Type B pancreatic cell (in vitro differentiated cells): Measurements from ENCODE around the gene RORC. TPM values are rescaled to one million over a fixed set of nuclear protein-coding genes. Genes with fewer than 3 reads are reported as not detected.

Source experiments
- DNase-seq: peaks from one replicate; pipeline ENCODE4 v3.0.0; 2021; ENCODE audit warnings: mixed read lengths; ENCODE audit not compliant: unreplicated experiment; ENCODE audit errors: extremely low spot score
- H3K27ac Mint-ChIP-seq: 2 replicates; pipeline ENCODE4 v1.8.0; 2021; ENCODE audit warnings: mild to moderate bottlenecking, mixed read lengths
- H3K27me3 Mint-ChIP-seq: 2 replicates; pipeline ENCODE4 v1.8.0; 2021; ENCODE audit warnings: mixed read lengths
- H3K36me3 Mint-ChIP-seq: 2 replicates; pipeline ENCODE4 v1.8.0; 2021; ENCODE audit warnings: mixed read lengths
- H3K4me1 Mint-ChIP-seq: one replicate; pipeline ENCODE4 v1.8.0; 2021; ENCODE audit warnings: mixed read lengths; ENCODE audit not compliant: unreplicated experiment
- H3K4me3 Mint-ChIP-seq: 2 replicates; pipeline ENCODE4 v1.8.0; 2021; ENCODE audit warnings: mild to moderate bottlenecking, mixed read lengths
- H3K9me3 Mint-ChIP-seq: 2 replicates; pipeline ENCODE4 v1.8.0; 2021; ENCODE audit warnings: mixed read lengths
- total RNA-seq: library from RNA; stranded (reverse); gene quantifications from 2 replicates; pipeline ENCODE4 v1.2.1, GENCODE V29; 2021; ENCODE audit warnings: low replicate concordance
- TF ChIP-seq, protein P1 (sequence below): fragments of 200-600 bp; sonication (generic); conservative IDR thresholded peaks from 2 replicates; pipeline ENCODE4 v1.5.0; 2021; ENCODE audit warnings: antibody characterized with exemption, mild to moderate bottlenecking

Gene RORC
- total RNA-seq, 1 donor from 2014 or later: not detected

GRCh38 chr1:151830055-151830454 is 1.5 kb downstream of the RORC start:
- TF ChIP-seq, protein P1, sequence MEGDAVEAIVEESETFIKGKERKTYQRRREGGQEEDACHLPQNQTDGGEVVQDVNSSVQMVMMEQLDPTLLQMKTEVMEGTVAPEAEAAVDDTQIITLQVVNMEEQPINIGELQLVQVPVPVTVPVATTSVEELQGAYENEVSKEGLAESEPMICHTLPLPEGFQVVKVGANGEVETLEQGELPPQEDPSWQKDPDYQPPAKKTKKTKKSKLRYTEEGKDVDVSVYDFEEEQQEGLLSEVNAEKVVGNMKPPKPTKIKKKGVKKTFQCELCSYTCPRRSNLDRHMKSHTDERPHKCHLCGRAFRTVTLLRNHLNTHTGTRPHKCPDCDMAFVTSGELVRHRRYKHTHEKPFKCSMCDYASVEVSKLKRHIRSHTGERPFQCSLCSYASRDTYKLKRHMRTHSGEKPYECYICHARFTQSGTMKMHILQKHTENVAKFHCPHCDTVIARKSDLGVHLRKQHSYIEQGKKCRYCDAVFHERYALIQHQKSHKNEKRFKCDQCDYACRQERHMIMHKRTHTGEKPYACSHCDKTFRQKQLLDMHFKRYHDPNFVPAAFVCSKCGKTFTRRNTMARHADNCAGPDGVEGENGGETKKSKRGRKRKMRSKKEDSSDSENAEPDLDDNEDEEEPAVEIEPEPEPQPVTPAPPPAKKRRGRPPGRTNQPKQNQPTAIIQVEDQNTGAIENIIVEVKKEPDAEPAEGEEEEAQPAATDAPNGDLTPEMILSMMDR: no peak
- H3K4me1 Mint-ChIP-seq: peaks cover 11% of the 10 kb centered on the region
- H3K27ac Mint-ChIP-seq: peak overlapping the region; percentile 3
- no peaks in the 10 kb centered on the region for H3K36me3 Mint-ChIP-seq
- H3K27me3 Mint-ChIP-seq: peaks cover 10% of the 10 kb centered on the region
- H3K4me3 Mint-ChIP-seq: no peak overlapping the region
- H3K9me3 Mint-ChIP-seq: no peaks in the 10 kb centered on the region
- DNase-seq: no peak

- peaks cover 11% of the 10 kb centered on the region for H3K4me1 Mint-ChIP-seq
- H3K9me3 Mint-ChIP-seq: no peaks in the 10 kb centered on the region
- H3K36me3 Mint-ChIP-seq: no peaks in the 10 kb centered on the region
- peak overlapping the region; percentile 3 for H3K27ac Mint-ChIP-seq
- TF ChIP-seq, protein P1: no peak
- DNase-seq: no peak
- H3K4me3 Mint-ChIP-seq: peak overlapping the region; percentile 24
- H3K27me3 Mint-ChIP-seq: peaks cover 13% of the 10 kb centered on the region
Observed at GRCh38 chr1:151829352-151830046, 2.1 kb downstream of the RORC start.

GRCh38 chr1:151828921-151829320 is 2.7 kb downstream of the RORC start:
- Mint-ChIP-seq H3K9me3 (no peaks in the 10 kb centered on the region), H3K27ac (peak overlapping the region; percentile 3), H3K36me3 (no peaks in the 10 kb centered on the region), H3K27me3 (peaks cover 17% of the 10 kb centered on the region), H3K4me1 (peaks cover 11% of the 10 kb centered on the region), H3K4me3 (no peak overlapping the region)
- DNase-seq: no peak
- TF ChIP-seq, protein P1: no peak

DNA sequence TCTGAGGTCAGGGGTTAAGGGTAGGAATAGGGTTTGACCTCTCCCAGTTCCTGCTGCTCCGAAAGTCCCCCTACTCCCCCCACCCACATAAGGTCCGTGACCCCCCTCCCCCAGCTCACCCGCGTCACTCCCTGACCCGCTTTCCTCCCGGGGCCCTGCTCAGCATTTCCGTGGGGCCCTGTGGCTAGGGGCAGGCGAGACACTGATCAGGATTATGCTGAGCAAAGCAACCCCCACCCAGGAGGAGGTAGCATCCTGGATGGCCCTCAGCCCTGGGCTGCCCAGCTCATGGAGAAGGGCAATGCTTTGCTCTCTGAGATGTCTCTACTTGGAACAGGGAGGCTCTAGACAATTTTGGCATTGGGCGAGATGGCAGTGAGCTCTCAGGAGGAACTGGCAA is 3.7 kb downstream of the RORC start:
- Mint-ChIP-seq H3K27ac (no peak overlapping the region), H3K9me3 (no peaks in the 10 kb centered on the region), H3K27me3 (peaks cover 24% of the 10 kb centered on the region), H3K36me3 (no peaks in the 10 kb centered on the region), H3K4me3 (no peak overlapping the region), H3K4me1 (peaks cover 11% of the 10 kb centered on the region)
- TF ChIP-seq, protein P1: no peak
- no peak for DNase-seq

DNA sequence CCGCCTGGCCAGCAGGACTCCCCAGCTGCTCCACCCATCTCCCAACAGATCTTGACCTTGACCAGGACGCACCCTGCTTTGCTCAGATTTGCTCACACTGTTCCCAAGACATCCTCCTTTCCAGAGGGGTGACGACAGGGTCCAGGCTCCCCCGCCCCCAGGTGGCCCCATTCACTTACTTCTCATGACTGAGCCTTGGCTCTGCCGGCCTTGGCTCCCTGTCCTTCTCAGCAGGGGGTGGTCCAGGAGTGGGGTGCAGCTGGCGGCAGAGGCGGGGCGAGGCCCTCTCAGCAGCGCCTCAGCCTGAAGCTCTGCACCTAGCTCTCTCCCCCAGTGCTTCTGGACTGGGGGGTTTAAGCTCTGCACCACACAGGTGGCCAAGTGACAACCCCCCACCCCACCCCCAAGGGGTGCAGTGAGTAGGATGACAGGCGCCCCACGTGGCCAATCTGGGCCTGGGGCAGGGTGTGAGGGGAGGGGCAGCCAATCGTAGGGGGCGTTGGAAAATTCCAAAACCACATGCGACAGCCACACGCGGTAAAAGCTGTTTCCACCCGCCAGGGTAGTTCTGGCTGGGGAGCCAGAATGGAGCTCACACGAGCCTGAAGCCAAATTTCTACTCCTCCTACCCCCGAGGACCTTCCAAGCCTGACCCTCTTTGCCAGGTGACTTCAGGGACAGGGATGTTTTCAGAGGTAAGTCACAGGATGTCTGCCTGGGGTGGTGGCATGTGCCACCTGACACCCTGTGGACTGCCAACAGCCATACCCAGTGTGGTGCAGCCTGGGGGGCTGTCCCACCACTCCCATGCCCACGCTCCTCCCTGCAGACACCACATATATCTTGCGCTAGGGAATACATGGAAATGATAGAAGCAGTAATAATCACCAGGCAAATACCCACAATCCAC is 5.6 kb downstream of the RORC start:
- TF ChIP-seq, protein P1: no peak
- H3K4me1 Mint-ChIP-seq: peaks cover 11% of the 10 kb centered on the region
- H3K27ac Mint-ChIP-seq: no peak overlapping the region
- no peaks in the 10 kb centered on the region for H3K36me3 Mint-ChIP-seq
- no peaks in the 10 kb centered on the region for H3K9me3 Mint-ChIP-seq
- no peak overlapping the region for H3K4me3 Mint-ChIP-seq
- H3K27me3 Mint-ChIP-seq: peaks cover 27% of the 10 kb centered on the region
- no peak for DNase-seq
